Neural cell (in vitro differentiated cells): ENCODE results near the gene LCN9. TPM values are rescaled to one million over a fixed set of nuclear protein-coding genes. Genes with fewer than 3 reads are reported as not detected.
A peak's percentile ranks its signal among the peaks of the same experiment; 100 is the strongest.

Experiments used
- H2AFZ ChIP-seq: fragments of 200-600, 300-800 bp; sonication (generic), shearing (Covaris generic); 2 replicates; pipeline ENCODE4 v1.6.0; 2014; ENCODE audit warnings: low read depth, mild to moderate bottlenecking, antibody characterized with exemption, low read length, moderate library complexity
- H3F3A ChIP-seq: fragments of 200-600 bp; shearing (Covaris generic); 2 replicates; pipeline ENCODE4 v1.6.1; 2016; ENCODE audit warnings: mild to moderate bottlenecking, moderate library complexity, mixed read lengths, antibody characterized with exemption, low read length; ENCODE audit not compliant: insufficient read depth, poor library complexity, severe bottlenecking
- H3K27ac ChIP-seq: fragments of 200-600, 300-800 bp; sonication (generic), shearing (Covaris generic); 2 replicates; pipeline ENCODE4 v1.5.1; 2014; ENCODE audit warnings: mild to moderate bottlenecking, low read length, moderate library complexity
- H3K27me3 ChIP-seq: fragments of 300-800, 200-600 bp; sonication (generic), shearing (Covaris generic); 2 replicates; pipeline ENCODE4 v1.6.0; 2014; ENCODE audit warnings: mild to moderate bottlenecking, low read depth, low read length, moderate library complexity; ENCODE audit not compliant: insufficient read depth
- H3K36me3 ChIP-seq: fragments of 300-800, 200-600 bp; sonication (generic), shearing (Covaris generic); 2 replicates; pipeline ENCODE4 v1.5.1; 2014; ENCODE audit warnings: mild to moderate bottlenecking, antibody characterized with exemption, low read length, moderate library complexity; ENCODE audit not compliant: insufficient read depth
- H3K4me2 ChIP-seq: fragments of 300-800, 200-600 bp; sonication (generic), shearing (Covaris generic); 2 replicates; pipeline ENCODE4 v1.6.0; 2014; ENCODE audit warnings: mild to moderate bottlenecking, low read length
- H3K4me3 ChIP-seq: fragments of 300-800, 200-600 bp; sonication (generic), shearing (Covaris generic); 2 replicates; pipeline ENCODE4 v1.5.1; 2014; ENCODE audit warnings: mild to moderate bottlenecking, low read length, moderate library complexity
- H3K79me2 ChIP-seq: fragments of 200-600 bp; shearing (Covaris generic); replicated peaks from 2 replicates; pipeline ENCODE4 v1.6.0; 2014; ENCODE audit warnings: mild to moderate bottlenecking, low read length, moderate library complexity; ENCODE audit not compliant: insufficient read depth
- H3K9ac ChIP-seq: fragments of 300-800, 200-600 bp; sonication (generic), shearing (Covaris generic); 2 replicates; pipeline ENCODE4 v1.6.1; 2016; ENCODE audit warnings: mild to moderate bottlenecking, low read length, mixed read lengths
- H3K9me2 ChIP-seq: fragments of 200-600 bp; shearing (Covaris generic); 2 replicates; pipeline ENCODE4 v1.6.1; 2016; ENCODE audit warnings: mild to moderate bottlenecking, low read length, mixed read lengths; ENCODE audit not compliant: insufficient read depth
- H3K9me3 ChIP-seq: fragments of 200-600, 300-800 bp; sonication (generic), shearing (Covaris generic); 2 replicates; pipeline ENCODE4 v1.6.1; 2016; ENCODE audit warnings: mild to moderate bottlenecking, mixed run types, low read length, moderate library complexity, mixed read lengths
- H4K20me1 ChIP-seq: fragments of 200-600 bp; shearing (Covaris generic); 2 replicates; pipeline ENCODE4 v1.6.1; 2016; ENCODE audit warnings: mild to moderate bottlenecking, mixed run types; ENCODE audit not compliant: insufficient read depth
- EP300 ChIP-seq: fragments of 450-650 bp; conservative IDR thresholded peaks from 2 replicates; pipeline ENCODE4 v1.6.1; 2014; ENCODE audit warnings: antibody characterized with exemption, mild to moderate bottlenecking, moderate library complexity; ENCODE audit not compliant: poor library complexity, severe bottlenecking
- EZH2 ChIP-seq: fragments of 200-600, 300-800 bp; shearing (Covaris generic), sonication (generic); IDR thresholded peaks from 2 replicates; pipeline ENCODE4 v1.6.1; 2014; ENCODE audit warnings: antibody characterized with exemption, low read length, borderline replicate concordance, mild to moderate bottlenecking; ENCODE audit not compliant: insufficient read depth, poor library complexity, severe bottlenecking
- MXI1 ChIP-seq: fragments of 450-650 bp; conservative IDR thresholded peaks from 2 replicates; pipeline ENCODE4 v1.6.1; 2014; ENCODE audit warnings: antibody characterized with exemption, mild to moderate bottlenecking; ENCODE audit not compliant: poor library complexity, severe bottlenecking
- POLR2AphosphoS5 ChIP-seq: IDR thresholded peaks from 2 replicates; pipeline ENCODE4 v1.6.1; 2012
- RAD21 ChIP-seq: fragments of 450-650 bp; conservative IDR thresholded peaks from 2 replicates; pipeline ENCODE4 v1.6.1; 2014; ENCODE audit warnings: antibody characterized with exemption, mild to moderate bottlenecking, moderate library complexity
- REST ChIP-seq: IDR thresholded peaks from 2 replicates; pipeline ENCODE4 v1.6.1; 2012; ENCODE audit warnings: borderline replicate concordance
- SMC3 ChIP-seq: fragments of 450-650 bp; conservative IDR thresholded peaks from 2 replicates; pipeline ENCODE4 v1.6.1; 2014; ENCODE audit warnings: antibody characterized with exemption, mild to moderate bottlenecking, moderate library complexity; ENCODE audit not compliant: poor library complexity
- TAF1 ChIP-seq: IDR thresholded peaks from 2 replicates; pipeline ENCODE4 v1.6.1; 2012; ENCODE audit warnings: low read depth
- polyA plus RNA-seq: library from polyadenylated mRNA; depleted of rRNA; stranded (reverse); fragments of >200 nt; gene quantifications from 2 replicates; pipeline ENCODE4 v1.2.3, GENCODE V29; 2014
- TF ChIP-seq, protein P1 (sequence below): fragments of 450-650 bp; IDR thresholded peaks from 2 replicates; pipeline ENCODE4 v1.5.1; 2014; ENCODE audit warnings: antibody characterized with exemption, mild to moderate bottlenecking, moderate library complexity; ENCODE audit not compliant: poor library complexity, severe bottlenecking

LCN9 gene
- polyA plus RNA-seq, 1 donor from 2014 or later, result 2.5 TPM

DNA sequence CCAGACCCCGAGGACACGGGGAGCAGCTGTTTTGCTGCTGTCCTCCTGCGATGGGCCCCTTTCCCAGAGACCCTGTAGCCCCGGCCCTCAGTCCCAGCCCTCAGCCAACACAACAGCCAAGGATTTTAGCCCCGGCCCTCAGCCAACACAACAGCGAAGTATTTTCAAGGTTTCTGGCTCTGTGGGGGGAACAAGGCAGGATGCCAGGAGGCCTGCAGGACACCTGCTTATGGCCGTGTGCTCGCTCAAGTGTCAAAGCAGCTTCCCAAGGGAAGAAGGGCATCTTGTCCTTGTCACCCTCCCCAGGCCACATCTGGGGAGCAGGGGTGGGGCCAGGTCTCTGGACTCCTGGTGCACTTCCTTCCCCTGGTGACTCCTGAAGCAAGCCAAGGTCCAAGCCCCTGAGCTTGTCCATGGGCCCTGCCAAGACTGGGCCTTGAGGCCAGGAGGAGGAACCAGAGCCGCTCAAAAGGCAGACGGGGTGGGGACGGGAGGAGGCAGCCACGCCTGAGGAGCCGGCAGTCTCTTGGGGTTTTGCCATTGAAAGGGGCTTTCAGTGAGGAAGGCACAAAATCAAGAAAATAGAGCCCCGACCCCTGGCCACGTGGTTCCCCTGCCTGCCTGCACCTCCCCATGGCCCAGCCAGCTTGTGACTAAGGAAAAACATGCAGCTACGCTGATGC, 49.6 kb downstream of the LCN9 start:
- Histone ChIP-seq H3K9me3 (no peaks in the 10 kb centered on the region), H3K27me3 (peaks cover 53% of the 10 kb centered on the region)

GRCh38 chr9:135714242-135715055, 51.3 kb downstream of the LCN9 start:
- H3K9ac ChIP-seq, result no peak overlapping the region
- H3K9me3 ChIP-seq, result no peaks in the 10 kb centered on the region
- H3K4me2 ChIP-seq, result no peak overlapping the region
- peak overlapping the region; percentile 51 for H3K4me3 ChIP-seq
- no peaks in the 10 kb centered on the region for H3F3A ChIP-seq
- no peaks in the 10 kb centered on the region for H3K79me2 ChIP-seq
- H2AFZ ChIP-seq, result no peak overlapping the region
- peak; percentile 27 for TF ChIP-seq REST
- no peak for TF ChIP-seq POLR2AphosphoS5
- TF ChIP-seq SMC3, result no peak
- TF ChIP-seq TAF1, result no peak
- no peaks in the 10 kb centered on the region for H3K36me3 ChIP-seq
- no peaks in the 10 kb centered on the region for H3K9me2 ChIP-seq
- no peak overlapping the region for H3K27ac ChIP-seq
- no peaks in the 10 kb centered on the region for H4K20me1 ChIP-seq
- peaks cover 54% of the 10 kb centered on the region for H3K27me3 ChIP-seq

More for the DNA sequence above, 49.6 kb downstream of the LCN9 start:
- Histone ChIP-seq H3K9me2 (no peaks in the 10 kb centered on the region), H3K9ac (no peak overlapping the region), H3K4me2 (no peak overlapping the region), H4K20me1 (no peaks in the 10 kb centered on the region), H3K4me3 (no peak overlapping the region), H3F3A (no peaks in the 10 kb centered on the region), H3K36me3 (no peaks in the 10 kb centered on the region), H3K27ac (no peak overlapping the region), H3K79me2 (no peaks in the 10 kb centered on the region), H2AFZ (no peak overlapping the region)
- TF ChIP-seq TAF1 (no peak), POLR2AphosphoS5 (no peak), EZH2 (no peak), MXI1 (no peak), EP300 (no peak), RAD21 (no peak), SMC3 (no peak), REST (no peak)
- TF ChIP-seq, protein P1, sequence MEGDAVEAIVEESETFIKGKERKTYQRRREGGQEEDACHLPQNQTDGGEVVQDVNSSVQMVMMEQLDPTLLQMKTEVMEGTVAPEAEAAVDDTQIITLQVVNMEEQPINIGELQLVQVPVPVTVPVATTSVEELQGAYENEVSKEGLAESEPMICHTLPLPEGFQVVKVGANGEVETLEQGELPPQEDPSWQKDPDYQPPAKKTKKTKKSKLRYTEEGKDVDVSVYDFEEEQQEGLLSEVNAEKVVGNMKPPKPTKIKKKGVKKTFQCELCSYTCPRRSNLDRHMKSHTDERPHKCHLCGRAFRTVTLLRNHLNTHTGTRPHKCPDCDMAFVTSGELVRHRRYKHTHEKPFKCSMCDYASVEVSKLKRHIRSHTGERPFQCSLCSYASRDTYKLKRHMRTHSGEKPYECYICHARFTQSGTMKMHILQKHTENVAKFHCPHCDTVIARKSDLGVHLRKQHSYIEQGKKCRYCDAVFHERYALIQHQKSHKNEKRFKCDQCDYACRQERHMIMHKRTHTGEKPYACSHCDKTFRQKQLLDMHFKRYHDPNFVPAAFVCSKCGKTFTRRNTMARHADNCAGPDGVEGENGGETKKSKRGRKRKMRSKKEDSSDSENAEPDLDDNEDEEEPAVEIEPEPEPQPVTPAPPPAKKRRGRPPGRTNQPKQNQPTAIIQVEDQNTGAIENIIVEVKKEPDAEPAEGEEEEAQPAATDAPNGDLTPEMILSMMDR, result no peak
